Measurements from ENCODE around the gene LRRK1.

The LRRK1 gene

DNA sequence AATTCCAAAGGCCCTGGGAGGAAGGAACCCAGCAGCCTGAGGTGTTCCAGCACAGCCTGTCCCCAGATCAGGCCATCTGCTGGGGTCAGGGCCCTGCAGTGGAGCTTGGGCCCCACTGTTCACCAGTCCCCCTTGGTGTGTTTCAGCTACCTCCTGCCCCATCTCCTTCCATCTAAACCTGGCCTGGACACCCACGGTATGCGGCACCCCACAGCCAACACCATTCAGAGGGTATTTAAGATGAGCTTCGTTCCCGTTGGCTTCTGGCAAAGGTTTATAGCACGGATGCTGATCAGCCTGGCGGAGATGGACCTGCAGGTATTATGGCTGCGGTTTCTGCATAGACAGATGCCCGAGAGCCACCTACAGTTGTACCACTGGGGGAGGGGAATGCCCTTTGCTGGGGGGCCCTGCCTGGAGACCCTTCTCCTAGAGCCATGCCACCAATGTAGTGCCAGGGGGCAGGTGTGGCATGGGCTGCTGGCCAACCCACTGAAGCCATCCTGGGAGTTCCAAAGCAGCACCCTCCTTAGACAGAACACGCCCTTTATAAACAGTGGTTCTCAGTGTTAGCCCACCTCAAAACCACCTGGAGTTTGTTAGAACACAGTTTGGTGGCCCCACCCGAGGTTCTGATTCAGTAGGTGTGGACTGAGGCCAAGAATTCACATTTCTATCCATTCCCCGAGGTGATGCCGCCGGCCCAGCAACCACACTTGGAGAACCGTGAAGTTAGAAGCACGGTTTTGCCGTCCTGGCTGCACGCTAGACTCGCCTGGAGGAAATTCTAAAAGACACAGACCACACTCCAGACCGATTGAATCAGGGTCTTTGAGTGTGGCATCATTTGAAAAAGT is 126.9 kb downstream of the LRRK1 start:
- no peak overlapping the region for H3K27ac ChIP-seq
- TF ChIP-seq, protein P1, sequence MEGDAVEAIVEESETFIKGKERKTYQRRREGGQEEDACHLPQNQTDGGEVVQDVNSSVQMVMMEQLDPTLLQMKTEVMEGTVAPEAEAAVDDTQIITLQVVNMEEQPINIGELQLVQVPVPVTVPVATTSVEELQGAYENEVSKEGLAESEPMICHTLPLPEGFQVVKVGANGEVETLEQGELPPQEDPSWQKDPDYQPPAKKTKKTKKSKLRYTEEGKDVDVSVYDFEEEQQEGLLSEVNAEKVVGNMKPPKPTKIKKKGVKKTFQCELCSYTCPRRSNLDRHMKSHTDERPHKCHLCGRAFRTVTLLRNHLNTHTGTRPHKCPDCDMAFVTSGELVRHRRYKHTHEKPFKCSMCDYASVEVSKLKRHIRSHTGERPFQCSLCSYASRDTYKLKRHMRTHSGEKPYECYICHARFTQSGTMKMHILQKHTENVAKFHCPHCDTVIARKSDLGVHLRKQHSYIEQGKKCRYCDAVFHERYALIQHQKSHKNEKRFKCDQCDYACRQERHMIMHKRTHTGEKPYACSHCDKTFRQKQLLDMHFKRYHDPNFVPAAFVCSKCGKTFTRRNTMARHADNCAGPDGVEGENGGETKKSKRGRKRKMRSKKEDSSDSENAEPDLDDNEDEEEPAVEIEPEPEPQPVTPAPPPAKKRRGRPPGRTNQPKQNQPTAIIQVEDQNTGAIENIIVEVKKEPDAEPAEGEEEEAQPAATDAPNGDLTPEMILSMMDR (conservative IDR thresholded peaks at IDR 0.05) = no peak

- no peak overlapping the region for H3K27ac ChIP-seq
- TF ChIP-seq, protein P1 (conservative IDR thresholded peaks at IDR 0.05) = no peak
These were observed 127.7 kb downstream of the LRRK1 start for GRCh38 chr15:101046826-101047225.

- no peak overlapping the region for H3K27ac ChIP-seq
- TF ChIP-seq, protein P1 (conservative IDR thresholded peaks at IDR 0.05) = no peak
These were observed 128.2 kb downstream of the LRRK1 start for GRCh38 chr15:101047301-101047781.

- TF ChIP-seq, protein P1 (conservative IDR thresholded peaks at IDR 0.05) = no peak
These were observed 129.0 kb downstream of the LRRK1 start for GRCh38 chr15:101048176-101048575.

GRCh38 chr15:101048581-101049030 is 129.4 kb downstream of the LRRK1 start:
- no peak overlapping the region for H3K27ac ChIP-seq
- TF ChIP-seq, protein P1 (conservative IDR thresholded peaks at IDR 0.05) = no peak

More at GRCh38 chr15:101048176-101048575, 129.0 kb downstream of the LRRK1 start:
- H3K27ac ChIP-seq = no peak overlapping the region

GRCh38 chr15:101049282-101049681 is 130.1 kb downstream of the LRRK1 start:
- no peak overlapping the region for H3K27ac ChIP-seq
- TF ChIP-seq, protein P1 (conservative IDR thresholded peaks at IDR 0.05) = no peak

GRCh38 chr15:101049856-101050622 is 130.9 kb downstream of the LRRK1 start:
- H3K27ac ChIP-seq = no peak overlapping the region
- TF ChIP-seq, protein P1 (conservative IDR thresholded peaks at IDR 0.05) = no peak

Data from VCaP (cell line).